ENCODE data around the gene SMYD2.

DNA sequence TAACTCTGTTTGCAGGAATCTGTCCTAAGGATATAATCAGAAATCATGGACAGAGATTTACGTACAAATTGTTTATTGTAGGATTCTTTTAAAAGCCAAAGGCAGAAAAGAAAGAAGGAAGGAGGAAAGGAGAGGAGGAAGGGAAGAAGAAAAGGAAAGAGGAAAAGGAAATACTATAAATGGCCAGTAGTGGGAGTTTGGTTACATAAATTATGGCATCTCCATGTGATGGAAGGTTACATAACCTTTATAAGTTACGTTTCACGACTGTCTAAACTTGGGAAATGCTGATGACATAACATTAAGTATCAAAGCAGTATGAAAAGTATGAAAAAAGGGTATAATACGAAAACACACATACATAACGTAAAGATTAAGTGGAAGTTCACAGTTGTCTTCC lies 39.0 kb downstream of the SMYD2 start:
- no peak for TF ChIP-seq GATA2 (IDR thresholded peaks at IDR 0.05; ENCODE audit: low read depth, low read length)
- TF ChIP-seq GATA3 (IDR thresholded peaks at IDR 0.05; ENCODE audit: low read depth, low read length), result no peak
